ENCODE measurements around the gene CHSY1.

DNA sequence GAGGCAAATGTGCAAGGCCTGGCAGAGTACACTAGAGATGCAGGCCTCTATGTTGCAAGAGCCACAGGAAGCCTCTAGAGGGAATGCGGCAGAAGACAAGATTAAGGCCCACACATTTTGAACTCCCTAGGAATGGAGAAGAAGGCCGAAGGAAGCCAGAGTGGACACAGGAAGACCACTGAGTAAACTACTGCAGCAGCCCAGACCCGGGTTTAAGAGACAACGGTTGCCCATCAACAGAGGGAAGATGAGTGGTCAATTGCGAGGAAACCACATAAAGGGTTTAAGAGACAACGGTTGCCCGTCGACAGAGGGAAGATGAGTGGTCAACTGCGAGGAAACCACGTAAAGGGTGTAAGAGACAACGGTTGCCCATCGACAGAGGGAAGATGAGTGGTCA, 14.6 kb downstream of the CHSY1 start:
- TF ChIP-seq ZNF501 (CRISPR knock-in tag; IDR thresholded peaks at IDR 0.05) (no peak), POLR2A (IDR thresholded peaks at IDR 0.05; ENCODE audit: insufficient read depth in 1 of 2, low read depth in 2 of 2, low read length in 2 of 2) (no peak), POLR2AphosphoS5 (IDR thresholded peaks at IDR 0.05; ENCODE audit: low read depth, low read length) (no peak)
- TF ChIP-seq, protein P1, sequence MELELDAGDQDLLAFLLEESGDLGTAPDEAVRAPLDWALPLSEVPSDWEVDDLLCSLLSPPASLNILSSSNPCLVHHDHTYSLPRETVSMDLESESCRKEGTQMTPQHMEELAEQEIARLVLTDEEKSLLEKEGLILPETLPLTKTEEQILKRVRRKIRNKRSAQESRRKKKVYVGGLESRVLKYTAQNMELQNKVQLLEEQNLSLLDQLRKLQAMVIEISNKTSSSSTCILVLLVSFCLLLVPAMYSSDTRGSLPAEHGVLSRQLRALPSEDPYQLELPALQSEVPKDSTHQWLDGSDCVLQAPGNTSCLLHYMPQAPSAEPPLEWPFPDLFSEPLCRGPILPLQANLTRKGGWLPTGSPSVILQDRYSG (CRISPR knock-in tag; IDR thresholded peaks at IDR 0.05), result no peak

All from HepG2 (cell line).